GM12891 (cell line): ENCODE data around the gene SBF1.

Source experiments
- DNase-seq: peaks from one replicate; pipeline ENCODE4 v3.0.0; 2011; ENCODE audit warnings: low spot score; ENCODE audit not compliant: insufficient read length
- FAIRE-seq: peaks from 2 replicates; lab custom pipeline; 2011; peaks lifted over from hg19 to GRCh38; lab: Jason Lieb, UNC
- PAX5 ChIP-seq: IDR thresholded peaks from 2 replicates; pipeline ENCODE4 v1.6.1; 2011; ENCODE audit warnings: low read length, moderate library complexity, mild to moderate bottlenecking; ENCODE audit not compliant: insufficient read depth, severe bottlenecking
- POLR2A ChIP-seq: IDR thresholded peaks from 2 replicates; pipeline ENCODE4 v1.6.1; 2011; ENCODE audit warnings: low read depth, low read length, control low read depth
- POLR2AphosphoS5 ChIP-seq: IDR thresholded peaks from 2 replicates; pipeline ENCODE4 v1.6.1; 2011; ENCODE audit warnings: low read depth, low read length, control low read depth
- POU2F2 ChIP-seq: IDR thresholded peaks from 2 replicates; pipeline ENCODE4 v1.6.1; 2011; ENCODE audit warnings: low read depth, mild to moderate bottlenecking, control low read depth, low read length, moderate library complexity
- SPI1 ChIP-seq: IDR thresholded peaks from 2 replicates; pipeline ENCODE4 v1.6.1; 2011; ENCODE audit warnings: low read depth, low read length, control low read depth
- TAF1 ChIP-seq: IDR thresholded peaks from 2 replicates; pipeline ENCODE4 v1.6.1; 2011; ENCODE audit warnings: low read depth, low read length, control low read depth

SBF1 gene

GRCh38 chr22:50506611-50507420 is 32.0 kb upstream of the SBF1 start:
- TF ChIP-seq POLR2AphosphoS5 (no peak), SPI1 (no peak), PAX5 (no peak), POU2F2 (no peak), POLR2A (no peak), TAF1 (no peak)
- DNase-seq (no peak), FAIRE-seq (no peak)

GRCh38 chr22:50505776-50506610 is 31.2 kb upstream of the SBF1 start:
- DNase-seq (no peak), FAIRE-seq (no peak)
- TF ChIP-seq POU2F2 (no peak), SPI1 (no peak), TAF1 (no peak), POLR2A (no peak), POLR2AphosphoS5 (no peak), PAX5 (no peak)

GRCh38 chr22:50505276-50505775 is 30.5 kb upstream of the SBF1 start:
- no peak for TF ChIP-seq TAF1
- TF ChIP-seq POLR2AphosphoS5, result no peak
- no peak for TF ChIP-seq SPI1
- TF ChIP-seq PAX5, result no peak
- TF ChIP-seq POLR2A, result no peak
- no peak for TF ChIP-seq POU2F2
- FAIRE-seq (no peak), DNase-seq (no peak)

- DNase-seq (no peak), FAIRE-seq (no peak)
- TF ChIP-seq PAX5 (no peak), POLR2AphosphoS5 (no peak), TAF1 (no peak), POLR2A (no peak), SPI1 (no peak), POU2F2 (no peak)
Measured at GRCh38 chr22:50504369-50505211, 29.8 kb upstream of the SBF1 start.

- FAIRE-seq (no peak), DNase-seq (no peak)
- no peak for TF ChIP-seq PAX5
- no peak for TF ChIP-seq POLR2A
- no peak for TF ChIP-seq POU2F2
- TF ChIP-seq POLR2AphosphoS5, result no peak
- no peak for TF ChIP-seq SPI1
- no peak for TF ChIP-seq TAF1
Measured at GRCh38 chr22:50503475-50504145, 28.8 kb upstream of the SBF1 start.

- TF ChIP-seq SPI1 (no peak), TAF1 (no peak), POU2F2 (no peak), POLR2AphosphoS5 (no peak), POLR2A (no peak), PAX5 (no peak)
- DNase-seq (no peak), FAIRE-seq (no peak)
Measured at GRCh38 chr22:50502628-50503474, 28.0 kb upstream of the SBF1 start.

GRCh38 chr22:50502096-50502495 is 27.3 kb upstream of the SBF1 start:
- FAIRE-seq (no peak), DNase-seq (no peak)
- TF ChIP-seq PAX5 (no peak), POLR2AphosphoS5 (no peak), SPI1 (no peak), TAF1 (no peak), POLR2A (no peak), POU2F2 (no peak)
